ENCODE measurements around the gene CPNE1.

- TF ChIP-seq, protein P1, sequence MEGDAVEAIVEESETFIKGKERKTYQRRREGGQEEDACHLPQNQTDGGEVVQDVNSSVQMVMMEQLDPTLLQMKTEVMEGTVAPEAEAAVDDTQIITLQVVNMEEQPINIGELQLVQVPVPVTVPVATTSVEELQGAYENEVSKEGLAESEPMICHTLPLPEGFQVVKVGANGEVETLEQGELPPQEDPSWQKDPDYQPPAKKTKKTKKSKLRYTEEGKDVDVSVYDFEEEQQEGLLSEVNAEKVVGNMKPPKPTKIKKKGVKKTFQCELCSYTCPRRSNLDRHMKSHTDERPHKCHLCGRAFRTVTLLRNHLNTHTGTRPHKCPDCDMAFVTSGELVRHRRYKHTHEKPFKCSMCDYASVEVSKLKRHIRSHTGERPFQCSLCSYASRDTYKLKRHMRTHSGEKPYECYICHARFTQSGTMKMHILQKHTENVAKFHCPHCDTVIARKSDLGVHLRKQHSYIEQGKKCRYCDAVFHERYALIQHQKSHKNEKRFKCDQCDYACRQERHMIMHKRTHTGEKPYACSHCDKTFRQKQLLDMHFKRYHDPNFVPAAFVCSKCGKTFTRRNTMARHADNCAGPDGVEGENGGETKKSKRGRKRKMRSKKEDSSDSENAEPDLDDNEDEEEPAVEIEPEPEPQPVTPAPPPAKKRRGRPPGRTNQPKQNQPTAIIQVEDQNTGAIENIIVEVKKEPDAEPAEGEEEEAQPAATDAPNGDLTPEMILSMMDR (IDR thresholded peaks at IDR 0.05): no peak
- no peak for TF ChIP-seq POLR2AphosphoS5 (IDR thresholded peaks at IDR 0.05)
- no peak for TF ChIP-seq POLR2A (IDR thresholded peaks at IDR 0.05)
These were observed 15.9 kb upstream of the CPNE1 start for GRCh38 chr20:35680452-35681183.

Data from upper lobe of left lung (tissue), 4 donors.